GM12873 (cell line): ENCODE measurements around the gene SNX25.

ENCODE experiments used
- CTCF ChIP-seq: IDR thresholded peaks from 2 replicates; pipeline ENCODE4 v1.5.1; 2012; ENCODE audit warnings: low read depth, mild to moderate bottlenecking, moderate library complexity, low read length, control low read depth; ENCODE audit not compliant: insufficient read depth; ENCODE audit errors: missing control alignments

Gene SNX25

GRCh38 chr4:185318679-185319078 lies 109.3 kb downstream of the SNX25 start:
- no peak for TF ChIP-seq CTCF

- no peak for TF ChIP-seq CTCF
These were observed 113.4 kb downstream of the SNX25 start for GRCh38 chr4:185322803-185323202.

GRCh38 chr4:185323606-185324005 lies 114.2 kb downstream of the SNX25 start:
- TF ChIP-seq CTCF, result no peak

GRCh38 chr4:185328586-185328985 lies 119.2 kb downstream of the SNX25 start:
- no peak for TF ChIP-seq CTCF

- TF ChIP-seq CTCF, result no peak
These were observed 123.4 kb downstream of the SNX25 start for GRCh38 chr4:185332575-185333464.

GRCh38 chr4:185334326-185334725 lies 124.9 kb downstream of the SNX25 start:
- no peak for TF ChIP-seq CTCF

- TF ChIP-seq CTCF, result no peak
These were observed 126.2 kb downstream of the SNX25 start for GRCh38 chr4:185335579-185335978.
